CD4-positive, alpha-beta T cell treated with Interleukin-4 for 4 hours (primary cell): Measurements from ENCODE around the gene ELOVL2.

Experiments
- DNase-seq: peaks from one replicate; pipeline ENCODE4 v3.0.0-alpha.2; 2020

Gene ELOVL2

DNA sequence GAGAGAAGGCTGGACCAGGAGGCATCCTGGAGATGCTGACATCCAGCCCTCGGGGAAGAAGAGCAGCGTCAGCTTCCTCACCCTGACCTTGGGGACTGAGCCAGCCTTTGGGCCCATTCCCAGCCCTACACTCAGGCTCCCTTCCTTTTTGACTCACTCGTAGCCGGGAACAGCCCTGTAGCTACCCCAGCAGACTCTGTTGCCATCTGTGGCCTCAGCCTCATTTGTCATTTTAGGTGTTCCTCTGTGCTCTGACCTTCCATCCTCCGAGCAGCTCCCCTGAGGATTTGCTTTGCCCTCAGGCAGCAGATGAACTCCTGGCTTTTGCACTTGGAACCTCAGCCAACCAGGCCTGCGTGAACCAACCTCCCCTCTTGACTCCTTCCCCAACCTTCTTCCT, 67.5 kb downstream of the ELOVL2 start:
- no peak for DNase-seq

DNA sequence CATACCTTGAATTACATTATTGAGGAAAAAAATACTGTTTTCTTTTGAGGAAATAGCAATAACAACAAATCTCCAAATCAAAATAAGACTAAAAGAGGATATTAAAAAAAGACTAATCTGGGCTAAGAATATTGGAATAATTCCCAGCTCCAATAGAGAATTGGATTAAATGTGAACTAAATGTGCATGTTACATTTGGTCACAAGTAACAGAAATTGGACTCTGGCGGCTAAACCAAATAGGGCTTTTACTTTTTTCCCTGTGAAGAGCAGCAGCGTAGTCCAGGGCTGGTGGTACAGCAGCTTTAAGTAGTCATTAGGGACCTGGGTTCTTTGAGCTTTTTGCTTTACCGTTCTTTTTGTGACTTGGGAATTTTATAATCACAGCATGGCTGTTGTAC, 71.9 kb downstream of the ELOVL2 start:
- no peak for DNase-seq

DNA sequence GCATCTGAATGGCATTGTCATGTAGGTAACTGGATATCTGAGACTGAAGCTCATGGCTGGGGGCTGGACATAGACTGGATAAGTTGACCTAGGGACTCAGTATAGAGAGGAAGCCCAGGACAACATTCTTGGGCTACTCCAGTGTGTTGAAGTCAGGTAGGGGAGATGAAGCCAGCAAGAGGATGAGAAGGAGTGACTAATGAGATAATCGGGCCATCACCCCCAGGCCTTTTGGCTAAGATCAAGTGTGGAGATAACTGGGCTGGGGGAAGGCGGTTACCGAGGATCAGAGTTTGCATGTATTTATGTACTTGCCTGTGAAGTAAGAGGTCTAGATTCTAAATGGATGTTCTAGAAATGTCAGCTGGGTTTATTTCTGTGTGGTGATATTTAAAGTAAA, 73.4 kb downstream of the ELOVL2 start:
- no peak for DNase-seq

DNA sequence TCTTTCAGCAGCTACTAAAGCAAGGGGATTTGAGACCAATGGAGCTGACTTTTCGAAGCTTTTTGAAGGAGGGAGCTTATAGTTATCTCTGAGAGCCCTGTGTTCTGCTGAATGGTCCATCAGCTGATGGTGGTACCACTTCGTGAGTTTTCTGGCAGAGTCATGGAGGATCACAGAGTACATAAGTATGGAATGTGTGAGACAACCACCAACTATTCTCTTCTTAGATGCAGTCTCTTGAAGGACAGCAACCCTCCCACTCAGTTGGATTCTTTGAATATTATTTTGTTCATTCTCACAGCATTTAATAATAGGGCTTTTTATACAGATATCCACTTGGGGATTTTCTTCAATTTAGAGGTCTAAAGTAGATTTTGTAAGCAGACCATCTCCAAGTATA, 75.3 kb downstream of the ELOVL2 start:
- no peak for DNase-seq

DNA sequence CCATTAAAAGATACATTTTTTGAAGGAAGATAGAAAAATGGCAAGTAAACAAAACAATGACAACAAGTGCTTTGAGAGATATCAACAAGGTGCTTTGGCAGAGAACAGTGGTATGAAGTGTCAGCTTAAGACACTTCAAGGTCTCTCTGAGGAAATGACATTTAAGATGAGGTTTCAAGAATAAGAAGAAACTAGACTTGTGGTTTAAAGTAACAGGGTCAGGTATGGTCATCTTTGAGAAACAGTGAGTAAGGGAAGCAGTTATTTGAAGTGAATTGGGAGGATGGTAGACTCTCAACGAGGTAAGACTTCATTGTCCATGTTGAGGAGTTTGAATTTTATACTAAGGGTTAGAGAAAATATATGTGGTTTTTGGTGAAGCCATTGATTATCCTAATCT, 79.4 kb downstream of the ELOVL2 start:
- no peak for DNase-seq

DNA sequence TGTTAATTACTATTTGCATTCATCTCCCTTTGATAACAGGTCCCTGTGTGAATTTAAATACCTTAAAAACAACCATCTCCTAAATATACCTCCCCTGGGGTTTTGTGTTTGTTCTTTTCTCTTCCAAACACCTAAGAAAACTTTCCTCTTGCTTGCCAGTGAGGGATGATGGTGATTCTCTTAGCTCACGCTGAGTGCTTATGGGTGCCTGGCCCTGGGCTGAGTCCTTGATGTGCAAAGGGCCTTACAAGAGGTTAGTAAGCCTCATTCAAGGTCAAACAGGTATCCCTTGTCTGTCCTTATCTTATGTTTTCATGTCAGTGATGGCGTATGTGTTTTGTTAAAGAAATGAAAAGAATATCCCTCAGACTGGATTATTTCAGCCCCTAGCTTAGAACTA, 81.0 kb downstream of the ELOVL2 start:
- no peak for DNase-seq

DNA sequence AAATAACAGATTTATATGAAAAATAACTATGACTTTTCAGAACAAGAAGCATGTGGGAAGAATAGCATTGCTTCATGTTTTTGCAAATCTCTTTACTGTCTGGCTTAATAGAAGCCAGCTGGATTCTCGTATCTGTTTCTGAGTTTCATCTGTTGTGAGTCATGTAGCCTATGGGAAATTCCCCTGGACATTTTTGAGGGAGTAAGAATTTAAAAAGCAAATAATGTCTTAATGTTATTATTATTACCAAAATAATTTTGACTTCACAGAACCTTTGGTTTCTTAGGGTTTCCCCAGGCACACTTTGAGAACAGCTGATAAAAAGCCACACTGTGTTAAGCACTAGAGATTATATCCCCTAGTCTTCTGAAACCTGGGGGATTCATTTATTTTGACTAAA, 81.4 kb downstream of the ELOVL2 start:
- no peak for DNase-seq

DNA sequence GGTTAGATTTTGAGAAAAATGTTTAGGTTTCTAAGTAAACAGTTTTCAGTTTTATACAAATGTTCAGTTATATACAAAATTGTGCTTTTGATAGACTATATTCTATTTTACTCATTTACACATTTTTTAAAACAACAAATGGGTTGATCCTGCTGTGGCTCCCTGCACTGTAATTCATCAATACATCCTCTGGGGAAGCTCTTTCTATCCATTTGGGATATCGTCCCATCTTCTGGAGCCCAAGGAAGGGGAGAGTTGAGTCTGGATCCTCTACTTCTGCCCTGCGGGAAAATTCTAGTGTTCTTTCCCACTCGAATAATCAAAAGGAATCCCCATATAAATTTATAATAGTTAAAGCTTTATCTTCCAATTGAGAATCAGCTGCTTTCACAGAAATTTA, 82.3 kb downstream of the ELOVL2 start:
- no peak for DNase-seq

DNA sequence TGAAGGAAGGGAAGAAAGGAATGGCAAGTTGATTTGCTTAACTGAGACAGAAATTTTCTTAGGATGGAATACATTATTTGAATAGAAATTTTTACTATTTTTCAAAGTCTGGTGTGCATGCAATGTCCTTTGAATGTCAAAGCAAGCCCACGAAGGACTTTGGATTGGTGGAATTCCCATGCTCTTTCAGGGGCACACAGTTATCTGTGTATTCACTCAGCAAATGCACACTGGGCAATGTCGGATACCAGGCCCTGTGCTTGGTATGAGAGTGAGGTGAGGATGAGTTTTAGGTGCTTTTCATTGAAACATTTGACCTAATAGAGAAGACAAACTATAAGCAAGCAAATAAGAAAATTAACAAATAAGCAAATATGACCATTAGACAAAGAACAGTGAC, 83.9 kb downstream of the ELOVL2 start:
- no peak for DNase-seq

DNA sequence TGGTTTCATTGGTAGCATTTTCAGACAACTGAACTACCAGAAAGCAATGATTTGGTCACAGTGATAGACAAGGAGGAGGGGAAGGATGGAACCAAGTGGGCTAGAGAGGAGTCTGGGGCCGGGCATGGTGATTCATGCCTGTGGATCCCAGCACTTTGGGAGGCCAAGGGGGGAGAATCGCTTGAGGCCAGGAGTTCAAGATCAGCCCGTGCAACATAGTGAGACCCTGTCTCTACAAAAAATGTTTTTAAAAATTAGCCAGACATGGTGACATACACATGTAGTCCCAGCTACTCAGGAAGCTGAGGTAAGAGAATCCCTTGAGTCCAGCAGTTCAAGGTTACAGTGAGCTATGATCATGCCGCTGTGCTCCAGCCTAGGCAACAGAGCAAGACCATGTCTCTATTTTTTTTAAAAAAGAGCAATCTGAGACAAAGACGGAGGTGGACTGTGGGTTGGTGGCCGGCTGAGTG, 86.7 kb downstream of the ELOVL2 start:
- DNase-seq = no peak

DNA sequence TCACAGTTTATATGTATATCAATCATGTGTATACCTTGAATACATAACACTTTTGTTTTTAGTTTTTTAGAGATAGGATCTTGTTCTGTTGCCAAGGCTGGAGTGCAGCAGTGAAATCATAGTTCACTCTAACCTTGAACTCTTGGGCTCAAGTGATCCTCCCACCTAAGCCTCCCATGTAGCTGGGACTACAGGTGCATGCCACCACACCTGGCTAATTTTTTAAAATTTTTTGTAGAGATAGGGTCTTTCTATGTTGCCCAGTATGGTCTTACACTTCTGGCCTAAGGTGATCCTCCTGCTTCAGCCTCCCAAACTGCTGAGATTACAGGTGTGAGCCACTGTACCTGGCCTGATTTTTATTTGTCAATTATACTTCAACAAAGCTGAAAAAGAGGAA, 87.3 kb downstream of the ELOVL2 start:
- DNase-seq = no peak

DNA sequence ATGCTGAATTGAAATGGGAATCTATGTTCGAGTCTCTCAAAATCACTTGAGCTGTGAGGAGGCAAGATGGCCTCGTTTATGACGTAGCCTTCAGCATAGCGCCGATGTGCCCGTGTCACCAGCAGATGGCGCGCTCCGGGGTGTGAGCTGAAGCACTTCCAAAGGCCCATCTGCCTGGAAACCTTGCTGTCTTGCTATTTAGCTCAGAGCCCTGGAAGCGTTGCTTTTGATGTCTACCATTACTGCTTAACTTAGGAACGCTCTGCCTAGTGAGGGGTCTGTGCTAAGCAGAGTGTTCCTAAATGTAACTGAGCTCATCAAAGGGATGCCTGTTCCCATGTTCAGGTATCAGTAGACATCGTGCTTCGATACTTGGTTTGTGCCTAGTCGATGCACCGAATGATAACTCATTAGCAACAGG, 89.5 kb downstream of the ELOVL2 start:
- peak; percentile 48 for DNase-seq

DNA sequence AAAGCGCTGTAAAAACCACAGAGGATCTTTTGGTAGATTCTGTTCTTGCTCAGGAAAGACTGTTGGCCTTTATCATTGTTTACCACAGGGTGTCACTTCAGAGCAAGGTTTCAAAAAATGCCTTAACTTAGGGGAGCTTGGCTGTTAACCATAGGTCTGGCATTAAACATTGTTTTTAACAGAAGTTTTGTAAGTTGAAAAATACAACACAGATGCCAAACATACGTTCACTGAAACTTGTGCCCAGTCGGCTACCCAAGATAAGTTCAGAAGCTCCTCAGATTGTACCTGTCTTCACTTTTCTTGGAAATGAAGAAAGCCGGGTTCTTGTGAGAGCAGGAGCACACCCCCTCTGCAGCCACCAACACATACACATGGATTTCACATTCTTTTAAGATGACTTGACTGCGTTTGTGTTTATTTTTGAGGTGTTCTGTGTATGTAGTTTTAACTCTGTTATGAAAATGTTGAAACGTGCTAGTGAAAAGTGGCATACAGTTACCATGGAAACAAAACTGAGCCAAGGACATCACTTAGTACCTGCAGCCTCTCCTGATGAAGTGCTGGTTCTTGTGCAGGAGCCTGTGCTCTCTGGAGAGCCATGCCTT, 92.3 kb downstream of the ELOVL2 start:
- DNase-seq = no peak

DNA sequence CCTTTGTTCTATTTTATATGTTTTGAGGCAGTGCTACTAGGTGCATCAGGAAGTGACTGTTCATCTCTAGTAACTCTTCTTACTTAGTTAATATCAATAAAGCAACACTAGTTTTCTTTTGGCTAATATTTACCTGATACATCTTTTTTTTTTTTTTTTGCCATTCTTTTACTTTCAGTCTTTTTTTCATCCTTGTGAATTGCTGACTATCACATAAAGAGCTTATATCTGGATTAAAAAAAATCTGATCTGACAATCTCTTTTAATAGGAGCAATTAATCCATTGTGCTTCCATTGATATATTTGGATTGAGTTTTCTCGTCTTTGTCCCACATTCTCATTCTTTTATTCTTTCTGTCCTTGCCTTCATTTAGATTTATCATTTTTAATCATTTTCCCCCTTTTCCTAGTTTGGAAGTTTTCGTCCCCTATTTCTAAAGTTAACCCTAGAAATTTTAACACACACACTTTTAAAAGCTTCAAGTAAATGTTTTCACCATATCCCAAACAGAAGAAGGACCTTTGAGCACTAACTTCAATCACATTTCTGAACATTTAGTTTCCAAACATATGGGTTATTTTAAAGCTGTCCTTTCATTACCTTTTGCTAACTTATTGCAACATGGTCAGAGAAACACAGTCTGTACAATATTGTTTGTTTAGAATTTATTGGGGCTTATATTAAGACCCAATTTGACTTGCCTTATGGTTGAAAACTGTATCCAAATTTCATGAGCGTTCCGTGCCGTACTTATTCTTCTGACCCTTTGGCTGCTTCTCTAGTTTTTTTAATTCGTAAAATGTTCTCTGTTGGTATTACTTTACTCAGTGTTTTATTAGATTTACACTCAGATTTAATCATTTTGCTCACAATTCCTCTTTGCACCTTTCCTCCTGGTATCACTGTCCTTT, 94.3 kb downstream of the ELOVL2 start:
- DNase-seq = no peak

DNA sequence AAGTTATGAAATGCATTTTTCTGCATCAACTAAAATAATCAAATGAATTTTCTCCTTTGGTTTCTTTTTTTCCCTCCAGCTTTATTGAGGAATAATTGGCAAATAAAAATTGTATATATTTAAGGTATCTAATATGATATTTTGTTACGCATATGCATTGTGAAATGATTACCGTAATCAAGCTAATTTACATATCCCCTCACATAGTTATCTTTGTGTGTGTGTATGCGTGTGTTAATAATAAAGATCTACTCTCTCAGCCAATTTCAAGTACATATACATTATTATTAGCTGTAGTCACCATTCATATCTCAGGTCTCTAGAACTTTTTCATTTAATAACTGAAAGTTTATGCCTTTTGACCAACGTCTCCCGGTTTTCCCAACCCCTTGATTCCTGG, 96.1 kb downstream of the ELOVL2 start:
- no peak for DNase-seq

DNA sequence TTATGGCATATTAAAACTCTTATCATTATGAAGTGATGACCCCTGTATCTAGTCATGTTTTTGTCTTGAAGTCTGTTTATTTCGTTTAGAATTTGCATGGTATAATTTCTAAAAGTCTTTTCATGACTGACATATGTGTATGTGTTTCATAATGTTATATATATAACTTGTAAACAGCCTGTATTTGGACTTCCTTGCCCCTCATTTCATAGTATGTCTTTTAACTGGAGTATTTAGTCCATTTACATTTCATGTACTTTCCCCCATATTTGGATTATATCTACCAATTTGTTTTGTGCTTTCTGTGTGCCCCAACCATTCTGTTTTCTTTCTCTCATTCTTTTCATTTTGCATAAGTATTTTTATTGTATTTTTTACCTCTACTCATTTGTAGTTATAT, 98.3 kb downstream of the ELOVL2 start:
- no peak for DNase-seq

DNA sequence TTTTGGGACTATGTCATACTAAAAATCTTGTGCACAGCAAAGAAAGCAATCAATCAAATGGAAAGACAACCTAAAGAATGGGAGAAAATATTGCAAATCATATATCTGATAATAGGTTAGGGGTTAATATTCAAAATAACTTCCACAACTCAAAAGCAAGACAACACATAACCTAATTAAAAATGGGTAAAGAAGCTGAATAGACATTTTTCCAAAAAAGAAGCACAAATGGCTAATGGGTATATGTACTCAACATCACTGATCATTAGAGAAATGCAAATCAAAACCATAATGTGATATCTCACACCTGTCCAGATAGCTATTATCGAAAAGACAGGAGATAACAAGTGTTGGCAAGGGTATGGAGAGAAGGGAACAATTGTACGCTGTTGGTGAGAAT, 104.3 kb downstream of the ELOVL2 start:
- DNase-seq = no peak

DNA sequence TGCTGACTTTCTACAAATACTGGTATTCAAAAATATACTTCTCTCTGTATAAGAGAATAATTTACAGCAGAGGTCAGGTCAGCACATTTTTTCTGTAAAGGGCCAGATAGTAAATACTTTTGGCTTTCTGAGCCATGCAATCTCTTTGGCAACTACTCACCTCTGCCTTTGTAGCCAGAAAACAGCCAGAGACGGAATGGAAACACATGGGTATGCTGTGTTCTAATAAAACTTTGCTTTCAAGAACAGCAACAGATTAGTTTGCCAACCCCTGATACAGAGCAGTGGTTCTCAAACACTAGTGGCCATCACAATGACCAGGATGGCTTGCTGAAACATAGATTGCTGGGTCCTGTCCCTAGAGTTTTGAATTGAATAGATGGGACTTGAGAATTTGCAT, 111.0 kb downstream of the ELOVL2 start:
- no peak for DNase-seq
